GM18519 (cell line): ENCODE data around the gene ARF6.
"Not testable (repeated sequence)": the region's sequence is repeated elsewhere in the genome, so short reads cannot be mapped to it uniquely, and the experiment has no call there.

Source experiments
- ATAC-seq: cut with Tn5 transposase; IDR thresholded peaks from one replicate; pipeline ENCODE4 v1.9.1; 2021; ENCODE audit warnings: mild to moderate bottlenecking, moderate library complexity; ENCODE audit not compliant: unreplicated experiment, low FRiP score

Gene ARF6

DNA sequence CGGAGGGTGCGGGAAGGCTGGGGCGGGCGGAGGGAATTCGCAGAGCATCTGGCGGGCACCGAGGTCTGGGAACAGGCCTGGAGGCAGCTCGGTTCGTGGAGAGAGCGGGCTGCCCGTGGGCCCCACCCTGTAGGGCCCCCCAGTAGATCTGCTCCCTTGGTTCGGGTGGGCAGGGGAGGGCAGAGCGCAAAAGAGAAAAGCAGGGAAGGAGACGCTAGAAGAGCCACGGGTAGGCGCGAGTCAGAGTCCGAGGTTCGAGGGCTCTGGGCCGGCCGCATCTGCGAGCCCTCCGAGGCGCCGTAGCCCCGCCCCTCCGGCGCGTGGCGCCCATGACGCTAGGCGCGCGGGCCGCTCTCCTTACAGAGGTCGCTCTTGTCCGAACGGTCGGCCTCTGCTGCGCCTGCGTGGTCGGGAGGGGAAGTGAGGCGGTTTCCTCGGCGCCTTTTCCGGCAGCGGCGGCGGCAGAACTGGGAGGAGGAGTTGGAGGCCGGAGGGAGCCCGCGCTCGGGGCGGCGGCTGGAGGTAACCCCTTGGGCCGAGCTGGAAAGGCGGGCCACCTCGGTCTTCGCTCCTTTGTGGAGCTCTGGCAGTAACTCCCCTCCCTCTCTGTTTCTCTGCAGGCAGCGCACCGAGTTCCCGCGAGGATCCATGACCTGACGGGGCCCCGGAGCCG, at the start of gene ARF6:
ARF6 (plus strand) TSS at position 447 of the 673 bp plus-strand sequence. CDS start 655 bp downstream, outside the sequence.
- peak; percentile 68 for ATAC-seq

DNA sequence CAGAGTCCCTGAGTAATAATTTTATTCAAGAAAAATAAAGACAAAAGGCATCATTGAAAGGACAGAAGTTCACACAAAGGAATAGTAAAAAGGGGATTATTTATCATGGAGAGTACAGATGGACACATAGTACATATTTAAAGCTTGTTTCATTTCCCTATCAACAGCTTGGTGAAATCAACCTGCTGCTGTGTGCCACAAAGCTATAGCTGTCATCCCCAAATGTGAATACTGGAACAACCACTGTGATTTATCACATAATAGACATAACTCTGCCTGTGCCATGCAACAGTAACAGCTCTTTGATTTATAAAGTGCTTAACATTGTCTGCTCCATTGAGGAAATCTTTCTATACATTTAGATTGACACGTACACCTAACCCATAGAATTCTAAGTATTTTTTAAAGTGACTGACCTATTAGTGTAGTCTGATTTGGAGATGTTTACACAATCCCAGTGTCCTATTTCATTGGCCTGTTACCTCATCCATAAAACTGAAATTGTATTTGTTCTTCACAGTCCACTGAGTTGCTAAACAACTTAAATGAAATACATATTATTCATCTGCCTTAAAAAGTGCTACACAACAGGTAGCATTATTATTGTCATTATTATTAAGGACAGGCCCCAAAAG, 43.6 kb upstream of the ARF6 start:
- ATAC-seq, result no peak

DNA sequence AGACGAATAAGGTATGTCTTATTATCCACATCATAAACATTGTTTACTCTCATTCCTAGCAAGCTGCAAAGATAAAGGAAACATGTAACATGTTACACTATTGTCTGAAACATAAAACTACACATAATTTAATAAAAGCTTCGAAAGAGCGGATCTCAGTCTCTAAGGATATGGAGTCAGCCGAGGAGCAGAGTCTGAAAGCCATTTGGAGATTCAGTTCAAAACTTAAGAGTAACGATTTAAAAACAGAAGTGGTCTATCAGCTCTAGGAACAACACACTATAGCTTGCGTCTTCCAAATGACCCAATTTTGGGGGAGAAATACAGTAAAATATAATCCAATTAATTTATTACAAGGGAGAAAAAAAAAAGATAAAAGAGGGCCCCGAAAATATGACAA, 41.1 kb upstream of the ARF6 start:
- ATAC-seq, result no peak

DNA sequence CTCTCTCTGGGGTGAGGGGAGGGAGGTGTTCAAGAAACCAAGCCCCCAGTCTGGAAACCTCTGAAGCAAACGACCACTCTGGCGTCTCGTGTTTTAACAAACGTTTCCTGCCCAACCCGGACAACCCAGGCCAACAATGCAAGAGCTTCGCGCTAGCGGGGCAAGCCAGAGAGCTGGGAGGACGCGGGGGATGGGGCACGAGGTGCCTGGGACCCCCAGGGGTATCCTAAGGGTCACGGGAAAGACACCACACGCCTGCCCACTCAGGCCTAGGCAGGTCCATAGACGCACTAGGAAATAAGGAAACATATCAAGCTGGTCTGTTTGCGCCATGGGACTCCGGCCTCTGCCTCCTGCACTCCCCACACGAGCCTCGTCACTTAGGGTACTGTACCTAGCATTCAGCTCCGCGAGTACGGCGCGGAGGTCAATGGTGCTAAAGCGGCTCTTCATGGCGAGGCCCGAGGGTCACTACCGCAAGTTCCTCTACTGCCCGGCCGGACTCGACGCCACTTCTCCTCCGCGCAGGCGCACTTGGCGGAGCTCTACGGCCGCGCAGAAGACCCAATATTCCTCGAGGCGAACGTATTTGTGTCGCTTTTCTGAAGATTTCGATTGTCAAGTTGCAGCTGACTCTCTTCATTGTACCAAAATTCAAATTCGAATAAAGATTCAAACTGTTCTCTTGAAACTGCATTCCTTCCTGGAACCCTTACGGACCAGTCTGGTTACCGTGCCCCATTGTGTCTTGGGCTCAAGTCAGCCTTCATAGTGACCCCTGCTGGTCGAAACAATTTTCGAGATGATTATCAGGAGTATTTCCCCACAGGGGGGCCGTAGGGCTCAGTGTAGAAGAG, 40.4 kb upstream of the ARF6 start, which contains the start of gene NEMF:
NEMF (minus strand) TSS at position 488 of the 857 bp plus-strand sequence; CDS start at position 453, 35 bp downstream.
- ATAC-seq, result peak; percentile 64

DNA sequence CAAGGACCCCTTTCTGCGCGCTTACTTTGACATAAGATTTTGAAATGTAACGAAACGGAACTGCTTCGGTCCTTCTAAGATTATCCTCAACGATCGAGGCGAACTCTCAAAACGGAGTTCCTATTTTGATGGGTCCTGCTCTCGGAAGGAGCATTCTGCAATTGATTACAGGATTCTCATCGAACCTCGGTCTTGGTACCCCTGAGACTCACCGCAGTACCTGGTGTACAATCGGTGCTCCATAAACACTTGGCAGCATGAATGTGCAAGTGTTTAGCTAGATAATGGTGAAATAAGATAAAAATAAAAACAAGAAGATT, 39.8 kb upstream of the ARF6 start:
- no peak for ATAC-seq

DNA sequence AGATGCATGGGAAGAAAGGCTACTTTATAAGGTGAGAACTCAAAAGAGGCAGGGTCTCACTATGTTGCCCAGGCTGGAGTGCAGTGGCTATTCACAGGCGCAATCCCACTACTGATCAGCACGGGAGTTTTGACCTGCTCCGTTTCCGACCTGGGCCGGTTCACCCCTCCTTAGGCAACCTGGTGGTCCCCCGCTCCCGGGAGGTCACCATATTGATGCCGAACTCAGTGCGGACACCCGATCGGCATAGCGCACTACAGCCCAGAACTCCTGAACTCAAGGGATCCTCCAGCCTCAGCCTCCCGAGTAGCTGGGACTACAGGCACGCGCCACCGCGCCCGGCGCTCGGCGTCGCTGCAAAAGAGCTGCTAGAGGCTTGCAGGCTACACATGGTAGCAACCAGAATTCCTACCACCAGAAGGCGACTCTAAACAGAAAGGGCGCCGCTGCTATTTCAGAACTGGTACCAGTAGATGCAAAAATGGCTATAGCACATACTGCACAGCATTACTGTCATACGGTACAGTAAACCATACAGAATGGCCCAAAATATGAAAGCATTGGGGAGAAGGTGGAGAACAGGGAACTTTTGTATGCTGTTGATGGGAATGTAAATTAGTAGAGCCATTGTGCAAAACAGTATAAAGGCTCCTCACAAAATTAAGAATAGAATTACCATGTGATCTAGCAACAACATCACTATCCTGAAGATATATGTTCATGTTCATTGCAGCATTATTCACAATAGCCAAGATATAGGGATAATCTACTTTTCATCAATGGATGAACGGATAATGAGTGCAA, 39.1 kb upstream of the ARF6 start:
- peak; percentile 33 for ATAC-seq

DNA sequence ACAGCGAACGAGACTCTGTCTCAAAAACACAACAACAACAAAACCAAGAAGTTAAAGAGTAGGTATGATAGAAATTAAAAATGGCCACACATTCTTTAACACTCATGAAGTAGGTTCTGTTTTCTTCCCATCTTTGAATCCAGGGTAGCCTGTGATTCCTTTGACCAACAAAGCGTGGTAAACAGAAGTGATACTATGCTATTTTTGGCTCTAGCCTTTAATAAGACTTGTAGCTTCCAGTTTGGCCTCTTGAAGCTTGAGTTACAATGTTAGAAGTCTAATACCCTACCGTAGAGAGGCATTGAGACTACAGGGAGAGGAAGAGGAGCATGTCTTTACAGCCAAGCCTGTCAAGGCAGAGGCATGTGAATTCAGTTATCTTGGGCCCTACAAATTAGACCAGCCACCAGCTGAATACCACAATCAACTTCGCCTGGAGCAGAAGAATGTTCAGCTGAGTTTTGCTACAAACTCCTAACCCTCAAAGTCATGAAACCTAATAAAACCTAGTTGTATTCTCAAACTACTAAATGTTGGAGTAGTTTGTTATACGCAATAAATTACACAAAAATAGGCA, 35.4 kb upstream of the ARF6 start:
- no peak for ATAC-seq

DNA sequence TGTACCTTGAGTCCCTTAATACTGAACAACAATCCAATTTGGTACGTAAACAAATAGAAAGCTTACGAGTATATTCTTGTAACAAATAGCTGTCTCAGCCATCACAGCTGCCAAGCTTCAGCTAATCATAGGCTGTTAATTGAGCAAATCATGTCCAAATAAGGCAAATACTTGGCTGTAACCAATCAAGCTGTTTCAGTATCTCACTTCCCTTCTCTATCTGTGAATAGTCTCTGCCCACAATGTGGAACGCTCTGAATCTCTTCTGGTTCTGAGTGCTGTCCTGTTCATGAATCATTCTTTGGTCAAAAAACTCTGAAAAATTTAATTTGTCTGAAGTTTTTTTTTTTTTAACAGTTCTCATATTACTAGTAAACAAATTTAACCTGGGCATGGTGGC, 34.5 kb upstream of the ARF6 start:
- ATAC-seq, result no peak

DNA sequence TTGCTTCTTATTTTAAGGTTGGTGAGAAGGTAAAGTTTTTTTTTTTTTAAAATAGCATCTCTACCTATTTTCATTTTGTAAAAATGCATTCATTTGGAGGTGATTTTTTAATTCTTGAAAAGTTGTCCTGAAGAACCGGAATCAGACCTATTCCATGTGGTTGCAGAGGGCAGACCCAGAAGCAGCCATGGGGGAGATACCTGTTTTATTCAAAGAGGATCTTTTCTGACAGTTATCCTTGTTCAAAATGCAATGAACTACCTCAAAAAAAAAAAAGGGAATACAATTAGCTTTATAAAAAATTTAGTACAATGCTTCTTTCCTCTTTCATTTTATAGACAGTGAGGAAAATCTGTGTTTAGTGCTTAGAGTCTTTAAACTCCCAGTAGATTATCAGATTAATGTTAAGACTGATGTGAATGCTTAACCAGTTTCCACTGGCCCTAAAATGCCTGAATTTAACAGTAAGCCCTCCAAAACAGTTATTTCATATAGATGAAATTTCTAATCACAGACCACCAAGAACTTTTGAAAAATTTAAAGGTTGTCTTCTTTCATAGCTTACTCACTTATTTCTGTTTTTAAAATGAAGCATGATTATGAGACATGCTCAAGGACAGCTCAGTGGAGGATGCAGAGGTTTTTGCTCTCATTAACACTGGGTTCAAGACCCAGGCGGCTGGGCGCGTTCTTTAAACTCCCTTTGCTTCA, 31.7 kb upstream of the ARF6 start:
- no peak for ATAC-seq

DNA sequence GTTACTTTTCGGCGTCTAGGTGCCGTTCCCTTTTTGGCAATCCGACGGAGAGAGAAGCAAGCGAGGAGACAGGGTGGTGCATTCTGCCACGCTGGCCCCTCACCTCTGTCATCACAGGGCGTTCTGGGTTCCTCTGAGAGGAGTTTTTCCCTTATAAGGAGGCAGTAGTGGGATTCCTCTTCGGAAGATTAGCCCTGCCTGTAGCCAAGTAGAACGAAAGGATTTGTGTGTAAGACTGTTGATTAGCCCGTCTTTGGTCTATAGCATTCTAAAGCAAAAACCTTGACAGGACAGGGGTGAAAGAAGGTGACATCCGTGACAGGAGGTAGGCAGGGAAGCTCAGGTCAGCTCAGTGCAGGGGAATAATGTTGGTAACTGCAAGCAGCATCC, 31.2 kb upstream of the ARF6 start:
- no peak for ATAC-seq

DNA sequence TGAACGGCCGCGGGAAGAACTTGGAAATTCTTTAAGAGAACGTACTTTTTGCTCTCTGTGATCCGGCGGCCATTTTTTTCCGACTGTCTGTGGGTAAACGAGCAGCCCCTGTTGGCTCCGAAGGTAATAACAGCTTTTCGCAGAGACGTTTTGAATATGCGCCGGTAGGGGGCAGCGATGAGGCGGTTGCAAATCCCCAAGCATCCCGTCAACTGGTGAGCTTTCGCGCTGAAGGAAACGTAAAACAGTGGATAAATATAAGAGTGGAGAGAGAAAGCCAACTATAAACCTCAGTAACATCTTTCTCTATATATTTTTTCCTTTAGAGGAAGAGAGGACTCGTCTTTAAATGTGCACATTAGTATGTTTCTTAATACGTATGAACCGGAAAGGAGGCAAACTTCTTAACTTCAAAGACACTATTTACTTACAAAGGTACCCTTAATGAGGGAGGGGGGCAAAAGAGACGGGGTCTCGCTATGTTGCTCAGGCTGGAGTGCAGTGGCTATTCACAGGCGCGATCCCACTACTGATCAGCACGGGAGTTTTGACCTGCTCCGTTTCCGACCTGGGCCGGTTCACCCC, 30.7 kb upstream of the ARF6 start:
- ATAC-seq, result no peak

DNA sequence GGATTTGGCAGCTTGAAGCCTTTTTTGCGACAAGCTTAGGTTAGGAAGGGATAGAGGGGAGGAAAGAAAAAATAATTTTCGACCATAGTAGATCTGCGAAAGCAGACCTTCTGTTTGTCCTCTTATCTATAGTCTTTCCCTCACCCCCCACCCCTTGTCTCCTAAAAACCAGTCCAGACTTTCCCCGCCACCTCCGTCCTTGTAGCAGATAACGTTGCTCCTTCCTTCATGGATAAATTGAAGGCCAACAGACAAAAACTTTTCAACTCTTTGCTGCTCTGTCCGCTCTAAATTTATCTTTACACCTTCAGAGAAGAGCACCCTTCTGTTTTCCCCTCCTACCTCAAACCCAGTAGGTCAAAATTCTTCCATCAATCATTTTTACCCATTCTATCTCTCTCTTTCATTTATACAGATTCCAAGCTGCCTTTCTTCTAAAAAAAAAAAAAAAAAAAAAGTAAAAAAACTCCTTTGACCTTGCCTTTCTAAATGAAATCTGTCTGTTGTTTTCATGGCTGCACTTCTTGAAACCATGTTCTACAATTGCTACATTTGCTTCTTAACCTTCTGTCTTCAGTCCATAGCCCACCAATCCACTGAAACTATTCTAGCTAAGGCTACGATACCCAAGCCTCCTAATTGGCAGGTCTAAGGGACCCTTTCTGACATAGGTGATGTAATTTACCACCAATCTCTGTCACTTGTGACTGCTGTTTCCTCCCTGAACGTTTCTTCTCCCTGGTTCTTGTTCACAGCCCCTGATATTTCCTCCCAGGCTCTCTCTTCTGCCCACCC, 29.2 kb upstream of the ARF6 start:
- no peak for ATAC-seq

DNA sequence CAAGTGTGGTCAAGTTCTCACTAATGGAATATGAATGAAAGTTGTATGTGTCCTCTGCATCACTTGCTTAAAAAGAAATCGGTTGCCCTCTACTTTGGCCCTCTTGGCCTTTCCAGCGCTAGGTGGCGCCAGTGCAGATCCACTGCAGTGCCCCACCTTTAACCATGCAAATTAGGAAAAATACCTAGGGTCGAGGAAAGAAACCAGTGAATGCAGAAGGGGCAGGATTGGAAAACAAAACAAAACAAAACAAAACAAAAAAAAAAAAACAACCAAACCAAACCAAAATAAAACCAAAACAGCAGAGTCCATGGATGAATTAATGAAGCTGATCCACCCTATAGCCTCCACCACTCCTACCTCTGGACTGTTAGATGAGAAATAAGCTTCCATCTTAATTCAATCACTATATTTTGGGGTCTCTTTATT, 27.4 kb upstream of the ARF6 start:
- no peak for ATAC-seq

DNA sequence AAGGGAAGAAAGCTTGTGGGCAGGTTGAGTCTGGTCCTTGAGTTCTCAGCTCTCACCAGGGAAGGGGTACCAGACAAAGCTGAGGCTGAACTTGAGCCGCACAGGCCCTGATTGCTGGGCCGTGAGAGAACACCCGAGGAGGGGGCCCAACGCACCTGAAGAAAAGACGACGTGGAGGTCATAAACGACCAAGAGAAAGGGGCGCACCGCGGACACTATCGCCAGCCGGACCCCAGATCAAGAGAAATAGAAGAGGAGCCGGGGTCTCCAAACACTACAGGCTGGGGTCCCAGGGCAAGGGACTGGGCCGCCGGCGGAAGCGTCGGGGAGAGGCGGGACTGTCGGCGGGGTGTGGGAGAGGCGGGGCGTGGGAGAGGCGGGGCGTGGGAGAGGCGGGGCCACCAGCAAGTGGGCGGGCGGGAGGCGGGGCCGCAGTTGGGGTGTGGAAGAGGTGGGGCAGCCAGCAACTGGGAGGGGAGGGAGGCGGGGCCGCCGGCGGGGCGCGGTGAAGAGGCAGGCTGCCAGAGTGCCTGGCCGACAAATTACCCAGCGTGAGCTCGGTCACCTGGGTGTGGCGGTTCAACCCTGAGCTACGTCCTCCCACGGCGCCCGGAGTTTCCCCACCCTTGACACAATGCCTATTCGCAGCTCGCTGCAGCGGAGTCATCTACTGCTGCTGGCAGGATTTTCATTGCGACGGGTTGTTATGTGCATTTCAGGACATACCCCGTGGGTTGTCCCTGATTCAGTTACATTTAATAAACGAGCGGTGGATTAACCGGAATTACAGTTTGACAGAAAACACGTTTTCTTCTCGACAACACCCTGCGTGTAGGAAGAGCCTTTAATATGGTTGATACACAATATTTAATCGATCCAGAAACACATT, 24.8 kb upstream of the ARF6 start:
- peak; percentile 66 for ATAC-seq

DNA sequence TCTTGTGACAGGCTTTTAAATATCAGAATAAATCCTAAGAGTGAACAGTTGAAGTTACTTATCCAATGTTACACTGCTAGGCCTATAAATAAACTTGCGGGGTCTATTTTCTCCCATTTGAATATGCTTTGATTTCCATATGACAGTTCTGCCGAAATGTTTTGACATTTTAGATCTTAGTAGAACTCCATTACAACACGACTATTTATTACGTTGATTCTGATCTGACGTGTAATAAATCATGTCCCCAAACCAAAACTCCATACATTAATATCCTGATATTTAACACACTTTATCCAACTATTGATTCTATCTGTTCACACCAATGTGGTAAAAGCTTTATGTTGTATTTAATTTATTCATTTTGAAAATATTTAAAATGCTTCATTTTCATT, 24.2 kb upstream of the ARF6 start:
- no peak for ATAC-seq

DNA sequence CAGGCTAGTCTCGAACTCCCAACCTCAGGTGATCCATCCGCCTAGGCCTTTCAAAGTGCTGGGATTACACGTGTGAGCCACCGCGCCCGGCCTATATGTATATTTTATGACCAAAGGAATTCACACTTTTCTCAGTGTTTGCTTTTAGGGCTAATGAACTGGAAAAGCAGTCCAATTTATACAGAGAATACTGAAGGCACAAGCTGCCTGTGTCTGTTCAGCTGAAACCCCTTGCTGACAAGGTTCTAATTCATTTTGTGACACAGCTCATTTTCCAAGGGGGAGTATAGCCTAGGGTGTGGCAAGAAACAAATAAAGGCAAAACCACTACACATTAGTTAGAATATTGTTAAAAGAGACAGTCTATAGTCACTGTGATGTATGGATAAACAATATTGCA, 22.0 kb upstream of the ARF6 start:
- ATAC-seq, result no peak

DNA sequence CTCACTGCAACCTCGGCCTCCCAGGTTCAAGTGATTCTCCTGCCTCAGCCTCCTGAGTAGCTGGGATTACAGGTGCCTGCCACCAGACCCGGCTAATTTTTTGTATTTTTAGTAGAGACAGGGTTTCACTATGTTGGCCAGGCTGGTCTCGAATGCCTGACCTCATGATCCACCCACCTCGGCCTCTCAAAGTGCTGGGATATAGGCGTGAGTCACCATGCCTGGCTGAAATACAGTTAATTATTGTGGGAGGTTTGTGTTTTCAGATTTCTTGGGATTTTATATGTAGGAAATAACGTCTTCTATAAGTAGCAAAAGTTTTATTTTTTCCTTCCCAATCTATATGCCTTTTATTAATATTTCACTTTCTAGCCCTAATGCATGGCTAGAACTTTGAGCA, 19.3 kb upstream of the ARF6 start:
- ATAC-seq, result not testable (repeated sequence)
